HCT116 (cell line): ENCODE measurements around the gene ATP2B3. TPM values are rescaled to one million over a fixed set of nuclear protein-coding genes. Genes with fewer than 3 reads are reported as not detected.

Experiments used
- ATAC-seq: fragments of 200-7000 bp; cut with Tn5 transposase; 2 replicates; pipeline ENCODE4 v1.9.1; 2020; ENCODE audit warnings: mild to moderate bottlenecking, moderate library complexity
- BruUV-seq: library from RNA; stranded (reverse); fragments of 400-500 nt; replicated peaks from 2 replicates; lab custom pipeline; 2021; lab: Mats Ljungman, UMichigan
- CTCF ChIA-PET: fragments of 300-600 bp; sonication (Branson Sonifier 250); formaldehyde crosslinking; loops from one replicate; lab custom pipeline; 2021; ENCODE audit warnings: antibody characterized with exemption; lab: Charles Lee
- POLR2A ChIA-PET: fragments of 300-600, 350-600 bp; sonication (Branson Sonifier 250); formaldehyde crosslinking; loops from one replicate; lab custom pipeline; 2021; ENCODE audit warnings: antibody characterized with exemption; lab: Charles Lee
- RAD21 ChIA-PET, 2 experiments: fragments of 300-600 bp; sonication (Branson Sonifier 250); formaldehyde crosslinking; loops; one replicate each; lab custom pipeline; 2023; ENCODE audit warnings: low total read pairs in 2 of 2; ENCODE audit not compliant: uncharacterized antibody in 2 of 2, unreplicated experiment in 2 of 2, low non-redundant PET in 1 of 2; lab: Charles Lee
- DNase-seq: peaks from one replicate; pipeline ENCODE4 v3.0.0-alpha.2; 2010; ENCODE audit warnings: low read depth, low spot score
- H2AFZ ChIP-seq: fragments of 200-600 bp; shearing (Covaris generic), sonication (generic); 2 replicates; pipeline ENCODE4 v1.6.1; 2017; ENCODE audit warnings: low read depth, mixed run types, mixed read lengths, antibody characterized with exemption, low read length; ENCODE audit not compliant: poor library complexity, severe bottlenecking
- H3K27ac ChIP-seq: 2 replicates; pipeline ENCODE4 v1.5.1; 2012; ENCODE audit warnings: low read depth, low read length
- H3K27me3 ChIP-seq: fragments of 200-600 bp; sonication (generic); 2 replicates; pipeline ENCODE4 v1.6.1; 2016; ENCODE audit warnings: mixed run types, low read length, mixed read lengths; ENCODE audit not compliant: insufficient read depth
- H3K36me3 ChIP-seq, 2 experiments: fragments of 200-500 bp in 1 of 2; fragments of 200-600 bp in 1 of 2; sonication (Bioruptor generic) in 1 of 2; sonication (generic) in 1 of 2; 2 replicates each; pipeline versions ENCODE4 v1.5.1 to v1.6.1; 2014 to 2016; ENCODE audit warnings: low read length in 2 of 2, inconsistent platforms in 1 of 2, mixed read lengths in 1 of 2, mixed run types in 1 of 2; ENCODE audit not compliant: insufficient read depth in 2 of 2, control insufficient read depth in 1 of 2
- H3K4me1 ChIP-seq, 2 experiments: fragments of 200-600 bp in 1 of 2; sonication (generic) in 1 of 2; 2 replicates each; pipeline versions ENCODE4 v1.5.1 to v1.6.1; 2012 to 2017; ENCODE audit warnings: low read length in 2 of 2, inconsistent platforms in 1 of 2, mild to moderate bottlenecking in 1 of 2, mixed read lengths in 1 of 2, mixed run types in 1 of 2, moderate library complexity in 1 of 2; ENCODE audit not compliant: insufficient read depth in 2 of 2, control insufficient read depth in 1 of 2
- H3K4me2 ChIP-seq: fragments of 200-600 bp; sonication (generic); 2 replicates; pipeline ENCODE4 v1.6.1; 2017; ENCODE audit warnings: mixed run types, low read length, mixed read lengths
- H3K4me3 ChIP-seq, 2 experiments: fragments of 200-600 bp in 1 of 2; sonication (generic) in 1 of 2; replicated peaks in 1 of 2; 2 replicates each; pipeline ENCODE4 v1.5.1; 2011 to 2016; ENCODE audit warnings: low read length in 2 of 2, control low read depth in 1 of 2, low read depth in 1 of 2, mild to moderate bottlenecking in 1 of 2, mixed read lengths in 1 of 2, mixed run types in 1 of 2
- H3K79me2 ChIP-seq: fragments of 200-600 bp; sonication (generic); 2 replicates; pipeline ENCODE4 v1.6.1; 2017; ENCODE audit warnings: mild to moderate bottlenecking, mixed run types, low read length, moderate library complexity, mixed read lengths; ENCODE audit not compliant: insufficient read depth
- H3K9ac ChIP-seq: fragments of 200-600 bp; sonication (generic); 2 replicates; pipeline ENCODE4 v1.6.1; 2016; ENCODE audit warnings: low read length, mixed read lengths
- H3K9me2 ChIP-seq: fragments of 200-600 bp; sonication (generic), shearing (Covaris generic); 2 replicates; pipeline ENCODE4 v1.6.1; 2017; ENCODE audit warnings: mixed run types, mild to moderate bottlenecking, moderate library complexity; ENCODE audit not compliant: insufficient read depth
- H3K9me3 ChIP-seq, 2 experiments: fragments of 200-500 bp in 1 of 2; fragments of 200-600 bp in 1 of 2; sonication (Bioruptor generic) in 1 of 2; sonication (generic) in 1 of 2; 2 replicates each; pipeline ENCODE4 v1.6.1; 2014 to 2017; ENCODE audit warnings: low read length in 2 of 2, mixed read lengths in 2 of 2, inconsistent platforms in 1 of 2, low read depth in 1 of 2, mild to moderate bottlenecking in 1 of 2, mixed run types in 1 of 2, moderate library complexity in 1 of 2; ENCODE audit not compliant: control insufficient read depth in 1 of 2, insufficient read depth in 1 of 2
- H4K20me1 ChIP-seq: fragments of 200-600 bp; sonication (generic), shearing (Covaris generic); 2 replicates; pipeline ENCODE4 v1.6.1; 2017; ENCODE audit warnings: mixed run types, mild to moderate bottlenecking, moderate library complexity; ENCODE audit not compliant: insufficient read depth
- CEBPB ChIP-seq: IDR thresholded peaks from 2 replicates; pipeline ENCODE4 v1.6.1; 2012; ENCODE audit warnings: low read depth
- EGR1 ChIP-seq: IDR thresholded peaks from 2 replicates; pipeline ENCODE4 v1.6.1; 2012; ENCODE audit warnings: low read depth
- EZH2phosphoT487 ChIP-seq: fragments of 200-600 bp; IDR thresholded peaks from 2 replicates; pipeline ENCODE4 v1.6.1; 2018; ENCODE audit warnings: antibody characterized with exemption, borderline replicate concordance
- FOSL1 ChIP-seq: IDR thresholded peaks from 2 replicates; pipeline ENCODE4 v1.6.1; 2012; ENCODE audit warnings: low read depth
- POLR2AphosphoS5 ChIP-seq: IDR thresholded peaks from 2 replicates; pipeline ENCODE4 v1.6.1; 2011; ENCODE audit warnings: mild to moderate bottlenecking, low read depth, low read length, moderate library complexity
- SIN3A ChIP-seq: IDR thresholded peaks from 2 replicates; pipeline ENCODE4 v1.6.1; 2012; ENCODE audit warnings: low read depth
- SP1 ChIP-seq: IDR thresholded peaks from 2 replicates; pipeline ENCODE4 v1.6.1; 2012; ENCODE audit warnings: low read depth
- YY1 ChIP-seq: IDR thresholded peaks from 2 replicates; pipeline ENCODE4 v1.6.1; 2011; ENCODE audit warnings: low read length, low read depth, moderate library complexity, mild to moderate bottlenecking; ENCODE audit not compliant: insufficient replicate concordance; ENCODE audit errors: extremely low read depth
- ZFX ChIP-seq: fragments of 450-650 bp; IDR thresholded peaks from 2 replicates; pipeline ENCODE4 v1.6.1; 2017
- intact Hi-C: fragments of 100-400 bp; cut with micrococcal nuclease; formaldehyde crosslinking; loops from 2 replicates; pipeline ENCODE4 v1.10.0; 2022
- total RNA-seq: library from RNA; stranded (reverse); gene quantifications from one replicate; pipeline ENCODE4 v1.2.1, GENCODE V29; 2021; ENCODE audit not compliant: unreplicated experiment
- TF ChIP-seq, protein P1 (sequence below): IDR thresholded peaks from 2 replicates; pipeline ENCODE4 v1.6.1; 2011; ENCODE audit warnings: mild to moderate bottlenecking, low read length, moderate library complexity; ENCODE audit not compliant: insufficient replicate concordance; ENCODE audit errors: extremely low read depth

The ATP2B3 gene
- total RNA-seq, 1 experiment from 2014 or later, result not detected

DNA sequence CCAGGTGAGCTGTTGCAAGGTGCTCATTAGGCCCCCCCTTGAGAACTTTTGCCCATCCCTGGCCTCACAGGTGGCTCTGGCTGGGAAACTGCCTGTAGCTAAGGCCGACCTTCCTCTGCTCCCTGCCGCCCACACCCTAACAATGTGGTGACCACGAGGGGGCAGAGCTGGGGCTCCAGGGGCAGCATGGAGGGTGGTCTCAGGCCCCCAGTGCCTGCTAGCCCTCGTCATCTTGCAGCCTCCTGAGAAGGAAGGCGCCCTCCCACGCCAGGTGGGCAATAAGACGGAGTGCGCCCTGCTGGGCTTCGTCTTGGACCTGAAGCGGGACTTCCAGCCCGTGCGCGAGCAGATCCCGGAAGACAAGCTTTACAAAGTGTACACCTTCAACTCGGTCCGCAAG is 32.4 kb downstream of the ATP2B3 start (continued):
- TF ChIP-seq, protein P1, sequence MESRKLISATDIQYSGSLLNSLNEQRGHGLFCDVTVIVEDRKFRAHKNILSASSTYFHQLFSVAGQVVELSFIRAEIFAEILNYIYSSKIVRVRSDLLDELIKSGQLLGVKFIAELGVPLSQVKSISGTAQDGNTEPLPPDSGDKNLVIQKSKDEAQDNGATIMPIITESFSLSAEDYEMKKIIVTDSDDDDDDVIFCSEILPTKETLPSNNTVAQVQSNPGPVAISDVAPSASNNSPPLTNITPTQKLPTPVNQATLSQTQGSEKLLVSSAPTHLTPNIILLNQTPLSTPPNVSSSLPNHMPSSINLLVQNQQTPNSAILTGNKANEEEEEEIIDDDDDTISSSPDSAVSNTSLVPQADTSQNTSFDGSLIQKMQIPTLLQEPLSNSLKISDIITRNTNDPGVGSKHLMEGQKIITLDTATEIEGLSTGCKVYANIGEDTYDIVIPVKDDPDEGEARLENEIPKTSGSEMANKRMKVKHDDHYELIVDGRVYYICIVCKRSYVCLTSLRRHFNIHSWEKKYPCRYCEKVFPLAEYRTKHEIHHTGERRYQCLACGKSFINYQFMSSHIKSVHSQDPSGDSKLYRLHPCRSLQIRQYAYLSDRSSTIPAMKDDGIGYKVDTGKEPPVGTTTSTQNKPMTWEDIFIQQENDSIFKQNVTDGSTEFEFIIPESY, result no peak
- TF ChIP-seq ZFX, result no peak
- no peak for TF ChIP-seq FOSL1
- TF ChIP-seq EGR1, result no peak
- no peak for TF ChIP-seq POLR2AphosphoS5
- TF ChIP-seq EZH2phosphoT487, result no peak

DNA sequence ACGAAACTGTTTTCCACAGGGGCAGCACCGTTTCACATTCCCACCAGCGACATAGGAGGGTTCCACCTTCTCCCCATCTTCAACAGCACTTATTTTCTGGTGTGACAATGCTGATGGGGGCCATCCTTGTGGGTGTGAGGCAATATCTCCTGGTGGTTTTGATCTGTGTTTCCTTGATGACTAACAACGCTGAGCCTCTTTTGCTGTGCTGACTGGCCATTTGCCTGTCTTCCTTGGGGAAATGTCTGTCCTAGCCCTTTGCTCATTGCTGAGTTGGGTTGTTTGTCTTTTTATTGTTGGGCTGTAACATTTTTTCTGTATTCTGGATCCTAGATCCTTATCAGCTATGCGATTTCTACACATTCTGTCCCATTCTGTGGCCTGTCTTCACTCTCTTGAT is 33.7 kb downstream of the ATP2B3 start:
- Histone ChIP-seq H2AFZ (no peak overlapping the region), H3K4me2 (no peak overlapping the region), H3K4me1 (no peaks in the 10 kb centered on the region), H3K4me3 (no peak overlapping the region), H4K20me1 (no peaks in the 10 kb centered on the region), H3K9me3 (no peaks in the 10 kb centered on the region), H3K9me2 (no peaks in the 10 kb centered on the region), H3K36me3 (no peaks in the 10 kb centered on the region), H3K9ac (no peak overlapping the region), H3K27ac (no peak overlapping the region), H3K27me3 (no peaks in the 10 kb centered on the region), H3K79me2 (no peaks in the 10 kb centered on the region)
- DNase-seq (no peak), ATAC-seq (no peak)
- intact Hi-C loops, result no loop called here
- TF ChIP-seq CEBPB (no peak), POLR2AphosphoS5 (no peak), SP1 (no peak), ZFX (no peak), YY1 (no peak), SIN3A (no peak)
- ChIA-PET POLR2A (no interaction called here), CTCF (interaction anchor here (1.4 to 1.7 kb wide), 2 partner anchors 12 to 117 kb away, joined by 4 to 5 read pairs; no protein-coding TSS in a partner anchor), RAD21 (no interaction called here)
- BruUV-seq, result no TSS peak
